Calu3 (cell line): Measurements from ENCODE around the gene ERFE. TPM values are rescaled to one million over a fixed set of nuclear protein-coding genes. Genes with fewer than 3 reads are reported as not detected.

Experiments used
- BruUV-seq: library from RNA; stranded (reverse); fragments of 400-500 nt; replicated peaks from 2 replicates; lab custom pipeline; 2021; lab: Mats Ljungman, UMichigan
- CTCF ChIA-PET: fragments of 300-600 bp; sonication (Branson Sonifier 250); formaldehyde crosslinking; loops from one replicate; lab custom pipeline; 2022; ENCODE audit warnings: antibody characterized with exemption; lab: Charles Lee
- DNase-seq: peaks from one replicate; pipeline ENCODE4 v3.0.0; 2022
- H3K27ac Mint-ChIP-seq: one replicate; pipeline ENCODE4 v1.8.0; 2022; ENCODE audit warnings: mixed read lengths; ENCODE audit not compliant: unreplicated experiment
- H3K27me3 Mint-ChIP-seq: one replicate; pipeline ENCODE4 v1.8.0; 2022; ENCODE audit warnings: mixed read lengths; ENCODE audit not compliant: unreplicated experiment
- H3K36me3 Mint-ChIP-seq: one replicate; pipeline ENCODE4 v1.8.0; 2022; ENCODE audit warnings: mild to moderate bottlenecking, moderate library complexity, mixed read lengths; ENCODE audit not compliant: insufficient read depth, unreplicated experiment
- H3K4me1 Mint-ChIP-seq: one replicate; pipeline ENCODE4 v1.8.0; 2022; ENCODE audit warnings: mild to moderate bottlenecking, low read depth, mixed read lengths; ENCODE audit not compliant: unreplicated experiment
- H3K4me3 Mint-ChIP-seq: one replicate; pipeline ENCODE4 v1.8.0; 2022; ENCODE audit warnings: mild to moderate bottlenecking, low read depth, moderate library complexity, mixed read lengths; ENCODE audit not compliant: unreplicated experiment
- H3K9me3 Mint-ChIP-seq: one replicate; pipeline ENCODE4 v1.8.0; 2022; ENCODE audit warnings: low read depth, mixed read lengths; ENCODE audit not compliant: unreplicated experiment
- CTCF ChIP-seq: fragments of 200-600 bp; IDR thresholded peaks from one replicate; pipeline ENCODE4 v1.8.0; 2022; ENCODE audit warnings: antibody characterized with exemption; ENCODE audit not compliant: unreplicated experiment
- intact Hi-C: fragments of 100-400 bp; cut with micrococcal nuclease; formaldehyde crosslinking; loops from one replicate; pipeline ENCODE4 v1.10.0; 2022; ENCODE audit not compliant: unreplicated experiment
- total RNA-seq: library from RNA; stranded (reverse); gene quantifications from 2 replicates; pipeline ENCODE4 v1.2.3, GENCODE V29; 2022

The ERFE gene
- total RNA-seq, 1 experiment from 2014 or later: 4.0 TPM

- BruUV-seq: no TSS peak
- H3K4me1 Mint-ChIP-seq: no peaks in the 10 kb centered on the region
Observed at GRCh38 chr2:238183821-238184220, 25.1 kb downstream of the ERFE start.

DNA sequence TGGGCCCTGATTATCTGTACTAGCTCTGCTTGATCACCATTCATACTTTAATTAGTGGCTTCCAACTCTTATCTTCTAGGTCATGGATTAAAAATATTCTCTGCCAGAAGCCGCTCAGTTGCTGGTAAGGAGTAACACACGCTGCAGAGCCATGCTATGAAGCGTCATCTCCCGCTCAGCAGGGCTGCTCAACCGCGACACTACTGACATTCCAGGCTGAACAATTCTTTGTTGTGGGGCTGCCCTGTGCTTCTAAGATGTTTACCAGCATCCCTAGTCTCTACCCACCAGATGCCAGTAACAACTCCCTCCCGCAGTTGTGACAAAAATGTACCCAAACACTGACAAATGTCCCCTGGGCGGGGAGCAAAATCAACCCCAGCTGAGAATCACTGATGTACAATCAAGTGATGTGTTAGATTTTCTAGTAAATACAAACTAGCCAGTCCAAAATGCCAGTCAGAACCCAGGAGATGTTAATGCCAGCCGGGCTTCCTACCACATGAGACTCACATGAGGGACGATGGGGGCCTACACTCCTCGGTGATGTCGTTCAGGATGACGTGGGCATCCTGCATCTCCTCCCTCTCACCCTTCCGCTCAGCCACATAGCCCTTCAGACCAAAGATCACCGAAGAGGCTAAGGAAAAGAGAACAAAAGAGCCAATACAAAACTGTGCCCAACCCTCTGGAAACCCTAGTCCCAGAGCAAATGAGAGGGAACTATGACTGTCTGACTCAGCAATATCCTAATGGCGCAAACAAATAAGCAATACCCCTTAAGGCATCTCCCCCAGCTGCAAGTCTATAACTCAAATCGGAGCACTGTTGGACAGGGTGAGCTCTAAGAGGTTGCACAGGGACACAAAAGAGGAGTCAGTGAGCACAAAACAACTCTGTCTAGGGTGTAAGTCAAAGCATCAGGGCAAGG lies 29.1 kb downstream of the ERFE start:
- no peak for DNase-seq
- intact Hi-C loops: no loop called here
- no TSS peak for BruUV-seq
- TF ChIP-seq CTCF: no peak
- peaks cover 82% of the 10 kb centered on the region for H3K36me3 Mint-ChIP-seq
- no peak overlapping the region for H3K27ac Mint-ChIP-seq
- no peak overlapping the region for H3K4me3 Mint-ChIP-seq
- CTCF ChIA-PET: no interaction called here
- no peaks in the 10 kb centered on the region for H3K4me1 Mint-ChIP-seq
- no peaks in the 10 kb centered on the region for H3K9me3 Mint-ChIP-seq
- H3K27me3 Mint-ChIP-seq: no peaks in the 10 kb centered on the region

More at GRCh38 chr2:238183821-238184220, 25.1 kb downstream of the ERFE start:
- Mint-ChIP-seq H3K27ac (no peak overlapping the region), H3K27me3 (no peaks in the 10 kb centered on the region), H3K9me3 (no peaks in the 10 kb centered on the region), H3K36me3 (peaks cover 85% of the 10 kb centered on the region), H3K4me3 (no peak overlapping the region)
- TF ChIP-seq CTCF: no peak
- DNase-seq: no peak
- intact Hi-C loops: no loop called here
- CTCF ChIA-PET: no interaction called here

GRCh38 chr2:238190445-238190844 lies 31.7 kb downstream of the ERFE start:
- no peaks in the 10 kb centered on the region for H3K9me3 Mint-ChIP-seq
- peaks cover 66% of the 10 kb centered on the region for H3K36me3 Mint-ChIP-seq
- no peaks in the 10 kb centered on the region for H3K4me1 Mint-ChIP-seq
- no peak overlapping the region for H3K4me3 Mint-ChIP-seq
- H3K27me3 Mint-ChIP-seq: no peaks in the 10 kb centered on the region
- BruUV-seq: no TSS peak
- intact Hi-C loops: no loop called here
- TF ChIP-seq CTCF: no peak
- no peak for DNase-seq
- CTCF ChIA-PET: no interaction called here
- no peak overlapping the region for H3K27ac Mint-ChIP-seq

GRCh38 chr2:238202326-238203093 lies 43.7 kb downstream of the ERFE start:
- no peak for TF ChIP-seq CTCF
- CTCF ChIA-PET: interaction anchor here (0.6 to 0.7 kb wide), 2 partner anchors 83 to 98 kb away, joined by 4 to 5 read pairs; no protein-coding TSS in a partner anchor
- H3K27me3 Mint-ChIP-seq: no peaks in the 10 kb centered on the region
- no peak for DNase-seq
- intact Hi-C loops: no loop called here
- H3K4me3 Mint-ChIP-seq: peak overlapping the region; percentile 84
- peaks cover 18% of the 10 kb centered on the region for H3K4me1 Mint-ChIP-seq
- no peaks in the 10 kb centered on the region for H3K9me3 Mint-ChIP-seq
- BruUV-seq: TSS peak; percentile 36
- peaks cover 22% of the 10 kb centered on the region for H3K36me3 Mint-ChIP-seq
- H3K27ac Mint-ChIP-seq: peak overlapping the region; percentile 64
